ENCODE results near the gene NALCN.

GRCh38 chr13:101398191-101398590 is 18.1 kb downstream of the NALCN start:
- TF ChIP-seq EP300 (IDR thresholded peaks at IDR 0.05) (no peak), CTCF (IDR thresholded peaks at IDR 0.05) (no peak), POLR2A (IDR thresholded peaks at IDR 0.05) (no peak)

Measured in ovary (tissue), 3 donors.